DND-41 (cell line): ENCODE data around the gene GUCA2B.
A peak's percentile ranks its signal among the peaks of the same experiment; 100 is the strongest.

Experiments used
- CTCF ChIP-seq: IDR thresholded peaks from 2 replicates; pipeline ENCODE4 v1.5.1; 2012; ENCODE audit warnings: borderline replicate concordance, low read length, moderate library complexity, mild to moderate bottlenecking; ENCODE audit not compliant: poor library complexity, severe bottlenecking; ENCODE audit errors: extremely low read depth
- EZH2 ChIP-seq: IDR thresholded peaks from 3 replicates; pipeline ENCODE4 v1.6.1; 2012; ENCODE audit warnings: borderline replicate concordance, low read depth, mild to moderate bottlenecking, moderate library complexity, low read length, inconsistent platforms; ENCODE audit not compliant: severe bottlenecking

GRCh38 chr1:42173155-42173933, 20.1 kb downstream of the GUCA2B start:
- TF ChIP-seq CTCF (peak; percentile 97), EZH2 (no peak)
